ENCODE results near the gene PFDN2. TPM values are rescaled to one million over a fixed set of nuclear protein-coding genes. Genes with fewer than 3 reads are reported as not detected.

Gene PFDN2
- total and polyA plus RNA-seq, 2 of the 4 experiments (the other 2 are of a cell fraction): 62.4 to 179 TPM

DNA sequence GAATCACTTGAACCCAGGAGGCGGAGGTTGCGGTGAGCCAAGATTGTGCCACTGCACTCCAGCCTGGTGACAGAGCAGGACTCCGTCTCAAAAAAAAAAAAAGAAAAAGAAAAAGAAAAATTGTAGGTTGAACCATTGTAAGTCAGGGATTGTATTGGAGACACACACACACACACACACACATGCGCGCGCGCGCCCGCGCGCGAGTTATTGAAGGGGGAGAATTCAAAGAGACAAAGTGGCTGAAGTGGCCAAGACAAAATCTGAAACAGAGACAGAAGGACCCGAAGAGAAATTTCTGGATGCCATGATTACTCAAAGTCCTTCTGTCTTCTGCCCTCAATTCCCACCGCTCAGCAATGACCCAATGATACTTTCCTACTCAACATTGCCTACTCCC lies 23.4 kb downstream of the PFDN2 start:
- no TSS peak for BruUV-seq (replicated peaks)
- Histone ChIP-seq H3K23ac (ENCODE audit: low read depth, low read length) (no peak overlapping the region), H3K4me1 (ENCODE audit: control insufficient read depth, insufficient read depth, low read length) (peaks cover 12% of the 10 kb centered on the region), H3K9ac (ENCODE audit: low read depth, low read length) (no peak overlapping the region), H3K79me1 (ENCODE audit: low read depth in 1 of 2, low read length in 2 of 2) (no peaks in the 10 kb centered on the region), H3K56ac (ENCODE audit: extremely low read depth, insufficient read depth, low read length) (no peak overlapping the region), H2AK5ac (ENCODE audit: low read depth, low read length) (no peak overlapping the region), H2AK9ac (replicated peaks; ENCODE audit: low read depth, low read length, poor library complexity) (no peak overlapping the region), H4K91ac (ENCODE audit: insufficient read depth, low read depth, low read length) (no peak overlapping the region), H3K36me3 (ENCODE audit: control insufficient read depth, insufficient read depth, low read length) (no peaks in the 10 kb centered on the region), H3K27me3 (ENCODE audit: control insufficient read depth, insufficient read depth, low read length) (no peaks in the 10 kb centered on the region), H4K20me1 (ENCODE audit: insufficient read depth, low read length) (peaks cover 3% of the 10 kb centered on the region), H2BK5ac (ENCODE audit: low read depth, low read length, poor library complexity, severe bottlenecking) (no peak overlapping the region), H3K9me3 (ENCODE audit: control insufficient read depth, insufficient read depth, low read length) (no peaks in the 10 kb centered on the region), H2BK15ac (ENCODE audit: low read depth, low read length) (no peak overlapping the region), H3K4me3 (ENCODE audit: insufficient read depth, low read depth, low read length) (no peak overlapping the region), H3K14ac (replicated peaks; ENCODE audit: low read depth, low read length) (no peak overlapping the region), H3K4ac (ENCODE audit: low read depth, low read length) (no peak overlapping the region), H3K4me2 (ENCODE audit: low read depth, low read length) (no peak overlapping the region), H2AFZ (replicated peaks; ENCODE audit: low read length, poor library complexity) (no peak overlapping the region), H2BK120ac (ENCODE audit: low read depth, low read length) (no peak overlapping the region), H3K27ac (ENCODE audit: insufficient read depth, low read length) (no peak overlapping the region), H4K5ac (ENCODE audit: low read depth, low read length) (no peak overlapping the region), H3K9me1 (ENCODE audit: insufficient read depth, low read length) (peaks cover 9% of the 10 kb centered on the region), H3K18ac (ENCODE audit: low read depth, low read length) (no peak overlapping the region), H4K8ac (ENCODE audit: low read depth in 2 of 2, low read length in 2 of 2) (no peak overlapping the region), H2BK20ac (ENCODE audit: low read depth, low read length) (no peak overlapping the region)
- intact Hi-C loops (cut with micrococcal nuclease) (no loop called here), in situ Hi-C loops (cut with MboI; ENCODE audit: low sequenced_read_pairs) (no loop called here), dilution Hi-C loops (cut with HindIII; ENCODE audit: low sequenced_read_pairs, unreplicated experiment) (no loop called here)
- no peak for ATAC-seq (ENCODE audit: low read depth)
- DNase-seq: no peak
- no peak for TF ChIP-seq MXI1 (IDR thresholded peaks at IDR 0.05; ENCODE audit: borderline replicate concordance, low read depth, low read length)
- no peak for TF ChIP-seq NFE2L2 (IDR thresholded peaks at IDR 0.05; ENCODE audit: low read depth, low read length)
- no peak for TF ChIP-seq POLR2A (IDR thresholded peaks at IDR 0.05; ENCODE audit: low read depth, low read length)
- no peak for TF ChIP-seq SMC3 (IDR thresholded peaks at IDR 0.05; ENCODE audit: low read depth, low read length)
- no peak for TF ChIP-seq RAD21 (IDR thresholded peaks at IDR 0.05; ENCODE audit: low read length)
- TF ChIP-seq MAZ (IDR thresholded peaks at IDR 0.05; ENCODE audit: borderline replicate concordance, low read depth, low read length): no peak
- 100% methylated on average over 1 of the region's 14 CpGs; no CpG with 5 or more reads in 1 of the 2 experiments for WGBS, 2 experiments (ENCODE audit: extremely low coverage in 2 of 2, insufficient read length in 1 of 2)
- ChIA-PET POLR2A (ENCODE audit: unreplicated experiment) (no interaction called here), CTCF (no interaction called here)
